NK-92 treated with Interleukin-12 subunit alpha and Interleukin-12 subunit beta, amount 100 ng/mL, for 24 hours (cell line): ENCODE data around the gene SIGLECL1.

ENCODE experiments used
- DNase-seq: peaks from one replicate; lab custom pipeline; 2025; lab: John Stamatoyannopoulos, UW

SIGLECL1 gene

GRCh38 chr19:51296336-51297093 lies 45.6 kb downstream of the SIGLECL1 start:
- no peak for DNase-seq

- DNase-seq = no peak
These were observed 46.5 kb downstream of the SIGLECL1 start for GRCh38 chr19:51297406-51297805.

GRCh38 chr19:51301266-51301665 lies 50.4 kb downstream of the SIGLECL1 start:
- no peak for DNase-seq

- no peak for DNase-seq
These were observed 54.6 kb downstream of the SIGLECL1 start for GRCh38 chr19:51305479-51305878.

GRCh38 chr19:51311351-51312257 lies 60.7 kb downstream of the SIGLECL1 start, which contains the start of gene IGLON5:
Gene IGLON5 (plus strand): TSS chr19:51311644. CDS start chr19:51311848, 204 bp downstream.
- no peak for DNase-seq

GRCh38 chr19:51316688-51317087 lies 65.8 kb downstream of the SIGLECL1 start:
- no peak for DNase-seq

- no peak for DNase-seq
These were observed 66.5 kb downstream of the SIGLECL1 start for GRCh38 chr19:51317376-51317775.

- no peak for DNase-seq
These were observed 67.1 kb downstream of the SIGLECL1 start for GRCh38 chr19:51317968-51318367.
